Measurements from ENCODE around the gene SLC25A3. TPM values are rescaled to one million over a fixed set of nuclear protein-coding genes. Genes with fewer than 3 reads are reported as not detected.

The SLC25A3 gene
- total and polyA plus RNA-seq, 2 donors (not counting 1 experiment from before 2014, with no cell fraction given): 276 to 304 TPM

- WGBS (ENCODE audit: insufficient coverage): 94% methylated on average over 5 of the region's 5 CpGs
- no peaks in the 10 kb centered on the region for H3K9me3 ChIP-seq (ENCODE audit: control extremely low read depth in 1 of 3, control insufficient read depth in 2 of 3, insufficient read depth in 1 of 3, low read length in 2 of 3)
- no peaks in the 10 kb centered on the region for H3K79me2 ChIP-seq (ENCODE audit: control insufficient read depth, insufficient read depth, low read length)
- TF ChIP-seq EZH2 (IDR thresholded peaks at IDR 0.05; ENCODE audit: borderline replicate concordance, insufficient read depth, low read depth, low read length, poor library complexity, severe bottlenecking) (no peak), CTCF (IDR thresholded peaks at IDR 0.05) (no peak)
- H3K27me3 ChIP-seq (replicated peaks in 1 of 4; ENCODE audit: control extremely low read depth in 1 of 4, control insufficient read depth in 3 of 4, insufficient read depth in 4 of 4, low read length in 3 of 4): no peaks in the 10 kb centered on the region
- no peak overlapping the region for H3K27ac Mint-ChIP-seq
- H3K4me1 ChIP-seq (ENCODE audit: control insufficient read depth in 2 of 2, insufficient read depth in 2 of 2, low read length in 2 of 2): no peaks in the 10 kb centered on the region
- H3K4me3 Mint-ChIP-seq: no peak overlapping the region
- H3K4me2 ChIP-seq (replicated peaks; ENCODE audit: low read depth, low read length, poor library complexity, severe bottlenecking): no peak overlapping the region
- peaks cover 3% of the 10 kb centered on the region for H3K27me3 Mint-ChIP-seq
- H3K36me3 ChIP-seq (replicated peaks in 1 of 2; ENCODE audit: control extremely low read depth in 1 of 2, control insufficient read depth in 1 of 2, extremely low read depth in 1 of 2, insufficient read depth in 2 of 2, low read length in 1 of 2): no peaks in the 10 kb centered on the region
- H3K9ac ChIP-seq (ENCODE audit: low read length): no peak overlapping the region
- POLR2A ChIA-PET: no interaction called here
- intact Hi-C loops (cut with micrococcal nuclease): no loop called here
- no peak overlapping the region for H3K27ac ChIP-seq (ENCODE audit: low read length in 2 of 2)
- no peak overlapping the region for H2AFZ ChIP-seq (ENCODE audit: insufficient read depth, low read depth, low read length, poor library complexity, severe bottlenecking)
- H3K9me3 Mint-ChIP-seq (ENCODE audit: insufficient read depth): no peaks in the 10 kb centered on the region
- no peaks in the 10 kb centered on the region for H3K4me1 Mint-ChIP-seq
- no peaks in the 10 kb centered on the region for H4K20me1 ChIP-seq (ENCODE audit: control insufficient read depth, insufficient read depth, low read length, poor library complexity, severe bottlenecking)
- no peak for DNase-seq
- H3K4me3 ChIP-seq (ENCODE audit: control extremely low read depth in 1 of 5, extremely low read depth in 1 of 5, insufficient read depth in 1 of 5, low read depth in 2 of 5, low read length in 4 of 5): no peak overlapping the region
- CTCF ChIA-PET: interaction anchor here (1.4 kb wide), 1 partner anchor 12 kb away, joined by 7 read pairs; no protein-coding TSS in a partner anchor
- ATAC-seq (ENCODE audit: low read depth): no peak
These were observed 14.1 kb upstream of the SLC25A3 start for GRCh38 chr12:98579347-98579746.

GRCh38 chr12:98579835-98580234 lies 13.7 kb upstream of the SLC25A3 start:
- DNase-seq (no peak), ATAC-seq (ENCODE audit: low read depth) (no peak)
- Histone ChIP-seq H3K4me3 (ENCODE audit: control extremely low read depth in 1 of 5, extremely low read depth in 1 of 5, insufficient read depth in 1 of 5, low read depth in 2 of 5, low read length in 4 of 5) (no peak overlapping the region), H3K4me1 (ENCODE audit: control insufficient read depth in 2 of 2, insufficient read depth in 2 of 2, low read length in 2 of 2) (no peaks in the 10 kb centered on the region), H3K36me3 (replicated peaks in 1 of 2; ENCODE audit: control extremely low read depth in 1 of 2, control insufficient read depth in 1 of 2, extremely low read depth in 1 of 2, insufficient read depth in 2 of 2, low read length in 1 of 2) (no peaks in the 10 kb centered on the region), H3K27ac (ENCODE audit: low read length in 2 of 2) (no peak overlapping the region), H3K9ac (ENCODE audit: low read length) (no peak overlapping the region), H3K79me2 (ENCODE audit: control insufficient read depth, insufficient read depth, low read length) (no peaks in the 10 kb centered on the region), H3K9me3 (ENCODE audit: control extremely low read depth in 1 of 3, control insufficient read depth in 2 of 3, insufficient read depth in 1 of 3, low read length in 2 of 3) (no peaks in the 10 kb centered on the region), H3K27me3 (replicated peaks in 1 of 4; ENCODE audit: control extremely low read depth in 1 of 4, control insufficient read depth in 3 of 4, insufficient read depth in 4 of 4, low read length in 3 of 4) (no peaks in the 10 kb centered on the region), H4K20me1 (ENCODE audit: control insufficient read depth, insufficient read depth, low read length, poor library complexity, severe bottlenecking) (no peaks in the 10 kb centered on the region), H2AFZ (ENCODE audit: insufficient read depth, low read depth, low read length, poor library complexity, severe bottlenecking) (no peak overlapping the region), H3K4me2 (replicated peaks; ENCODE audit: low read depth, low read length, poor library complexity, severe bottlenecking) (no peak overlapping the region)
- intact Hi-C loops (cut with micrococcal nuclease): no loop called here
- H3K27me3 Mint-ChIP-seq: peaks cover 3% of the 10 kb centered on the region
- POLR2A ChIA-PET: no interaction called here
- TF ChIP-seq EZH2 (IDR thresholded peaks at IDR 0.05; ENCODE audit: borderline replicate concordance, insufficient read depth, low read depth, low read length, poor library complexity, severe bottlenecking) (no peak), CTCF (IDR thresholded peaks at IDR 0.05) (no peak)
- H3K27ac Mint-ChIP-seq: no peak overlapping the region
- no peaks in the 10 kb centered on the region for H3K9me3 Mint-ChIP-seq (ENCODE audit: insufficient read depth)
- no peaks in the 10 kb centered on the region for H3K4me1 Mint-ChIP-seq
- 100% methylated on average over 2 of the region's 3 CpGs for WGBS (ENCODE audit: insufficient coverage)
- CTCF ChIA-PET: interaction anchor here (1.4 kb wide), 1 partner anchor 13 kb away, joined by 7 read pairs; no protein-coding TSS in a partner anchor
- H3K4me3 Mint-ChIP-seq: no peak overlapping the region
